HCT116 (cell line): Measurements from ENCODE around the gene GSTT2B. TPM values are rescaled to one million over a fixed set of nuclear protein-coding genes. Genes with fewer than 3 reads are reported as not detected.

Experiments used
- ATAC-seq: fragments of 200-7000 bp; cut with Tn5 transposase; 2 replicates; pipeline ENCODE4 v1.9.1; 2020; ENCODE audit warnings: mild to moderate bottlenecking, moderate library complexity
- BruUV-seq: library from RNA; stranded (reverse); fragments of 400-500 nt; replicated peaks from 2 replicates; lab custom pipeline; 2021; lab: Mats Ljungman, UMichigan
- CTCF ChIA-PET: fragments of 300-600 bp; sonication (Branson Sonifier 250); formaldehyde crosslinking; loops from one replicate; lab custom pipeline; 2021; ENCODE audit warnings: antibody characterized with exemption; lab: Charles Lee
- POLR2A ChIA-PET: fragments of 300-600, 350-600 bp; sonication (Branson Sonifier 250); formaldehyde crosslinking; loops from one replicate; lab custom pipeline; 2021; ENCODE audit warnings: antibody characterized with exemption; lab: Charles Lee
- RAD21 ChIA-PET, 2 experiments: fragments of 300-600 bp; sonication (Branson Sonifier 250); formaldehyde crosslinking; loops; one replicate each; lab custom pipeline; 2023; ENCODE audit warnings: low total read pairs in 2 of 2; ENCODE audit not compliant: uncharacterized antibody in 2 of 2, unreplicated experiment in 2 of 2, low non-redundant PET in 1 of 2; lab: Charles Lee
- DNase-seq: peaks from one replicate; pipeline ENCODE4 v3.0.0-alpha.2; 2010; ENCODE audit warnings: low read depth, low spot score
- H2AFZ ChIP-seq: fragments of 200-600 bp; shearing (Covaris generic), sonication (generic); 2 replicates; pipeline ENCODE4 v1.6.1; 2017; ENCODE audit warnings: low read depth, mixed run types, mixed read lengths, antibody characterized with exemption, low read length; ENCODE audit not compliant: poor library complexity, severe bottlenecking
- H3K27ac ChIP-seq: 2 replicates; pipeline ENCODE4 v1.5.1; 2012; ENCODE audit warnings: low read depth, low read length
- H3K27me3 ChIP-seq: fragments of 200-600 bp; sonication (generic); 2 replicates; pipeline ENCODE4 v1.6.1; 2016; ENCODE audit warnings: mixed run types, low read length, mixed read lengths; ENCODE audit not compliant: insufficient read depth
- H3K36me3 ChIP-seq, 2 experiments: fragments of 200-500 bp in 1 of 2; fragments of 200-600 bp in 1 of 2; sonication (Bioruptor generic) in 1 of 2; sonication (generic) in 1 of 2; 2 replicates each; pipeline versions ENCODE4 v1.5.1 to v1.6.1; 2014 to 2016; ENCODE audit warnings: low read length in 2 of 2, inconsistent platforms in 1 of 2, mixed read lengths in 1 of 2, mixed run types in 1 of 2; ENCODE audit not compliant: insufficient read depth in 2 of 2, control insufficient read depth in 1 of 2
- H3K4me1 ChIP-seq, 2 experiments: fragments of 200-600 bp in 1 of 2; sonication (generic) in 1 of 2; 2 replicates each; pipeline versions ENCODE4 v1.5.1 to v1.6.1; 2012 to 2017; ENCODE audit warnings: low read length in 2 of 2, inconsistent platforms in 1 of 2, mild to moderate bottlenecking in 1 of 2, mixed read lengths in 1 of 2, mixed run types in 1 of 2, moderate library complexity in 1 of 2; ENCODE audit not compliant: insufficient read depth in 2 of 2, control insufficient read depth in 1 of 2
- H3K4me2 ChIP-seq: fragments of 200-600 bp; sonication (generic); 2 replicates; pipeline ENCODE4 v1.6.1; 2017; ENCODE audit warnings: mixed run types, low read length, mixed read lengths
- H3K4me3 ChIP-seq, 2 experiments: fragments of 200-600 bp in 1 of 2; sonication (generic) in 1 of 2; replicated peaks in 1 of 2; 2 replicates each; pipeline ENCODE4 v1.5.1; 2011 to 2016; ENCODE audit warnings: low read length in 2 of 2, control low read depth in 1 of 2, low read depth in 1 of 2, mild to moderate bottlenecking in 1 of 2, mixed read lengths in 1 of 2, mixed run types in 1 of 2
- H3K79me2 ChIP-seq: fragments of 200-600 bp; sonication (generic); 2 replicates; pipeline ENCODE4 v1.6.1; 2017; ENCODE audit warnings: mild to moderate bottlenecking, mixed run types, low read length, moderate library complexity, mixed read lengths; ENCODE audit not compliant: insufficient read depth
- H3K9ac ChIP-seq: fragments of 200-600 bp; sonication (generic); 2 replicates; pipeline ENCODE4 v1.6.1; 2016; ENCODE audit warnings: low read length, mixed read lengths
- H3K9me2 ChIP-seq: fragments of 200-600 bp; sonication (generic), shearing (Covaris generic); 2 replicates; pipeline ENCODE4 v1.6.1; 2017; ENCODE audit warnings: mixed run types, mild to moderate bottlenecking, moderate library complexity; ENCODE audit not compliant: insufficient read depth
- H3K9me3 ChIP-seq, 2 experiments: fragments of 200-500 bp in 1 of 2; fragments of 200-600 bp in 1 of 2; sonication (Bioruptor generic) in 1 of 2; sonication (generic) in 1 of 2; 2 replicates each; pipeline ENCODE4 v1.6.1; 2014 to 2017; ENCODE audit warnings: low read length in 2 of 2, mixed read lengths in 2 of 2, inconsistent platforms in 1 of 2, low read depth in 1 of 2, mild to moderate bottlenecking in 1 of 2, mixed run types in 1 of 2, moderate library complexity in 1 of 2; ENCODE audit not compliant: control insufficient read depth in 1 of 2, insufficient read depth in 1 of 2
- H4K20me1 ChIP-seq: fragments of 200-600 bp; sonication (generic), shearing (Covaris generic); 2 replicates; pipeline ENCODE4 v1.6.1; 2017; ENCODE audit warnings: mixed run types, mild to moderate bottlenecking, moderate library complexity; ENCODE audit not compliant: insufficient read depth
- CBX3 ChIP-seq: IDR thresholded peaks from 2 replicates; pipeline ENCODE4 v1.6.1; 2012; ENCODE audit warnings: low read depth
- EGR1 ChIP-seq: IDR thresholded peaks from 2 replicates; pipeline ENCODE4 v1.6.1; 2012; ENCODE audit warnings: low read depth
- ELF1 ChIP-seq: IDR thresholded peaks from 2 replicates; pipeline ENCODE4 v1.6.1; 2012; ENCODE audit warnings: low read depth, borderline replicate concordance
- FOSL1 ChIP-seq: IDR thresholded peaks from 2 replicates; pipeline ENCODE4 v1.6.1; 2012; ENCODE audit warnings: low read depth
- POLR2AphosphoS5 ChIP-seq: IDR thresholded peaks from 2 replicates; pipeline ENCODE4 v1.6.1; 2011; ENCODE audit warnings: mild to moderate bottlenecking, low read depth, low read length, moderate library complexity
- SIN3A ChIP-seq: IDR thresholded peaks from 2 replicates; pipeline ENCODE4 v1.6.1; 2012; ENCODE audit warnings: low read depth
- SP1 ChIP-seq: IDR thresholded peaks from 2 replicates; pipeline ENCODE4 v1.6.1; 2012; ENCODE audit warnings: low read depth
- SRF ChIP-seq: IDR thresholded peaks from 2 replicates; pipeline ENCODE4 v1.6.1; 2012; ENCODE audit warnings: low read depth
- TCF7L2 ChIP-seq: IDR thresholded peaks from 2 replicates; pipeline ENCODE4 v1.7.0; 2011; ENCODE audit warnings: borderline replicate concordance, inconsistent platforms; ENCODE audit not compliant: insufficient read depth, insufficient read length; ENCODE audit errors: extremely low read depth
- YY1 ChIP-seq: IDR thresholded peaks from 2 replicates; pipeline ENCODE4 v1.6.1; 2011; ENCODE audit warnings: low read length, low read depth, moderate library complexity, mild to moderate bottlenecking; ENCODE audit not compliant: insufficient replicate concordance; ENCODE audit errors: extremely low read depth
- intact Hi-C: fragments of 100-400 bp; cut with micrococcal nuclease; formaldehyde crosslinking; loops from 2 replicates; pipeline ENCODE4 v1.10.0; 2022
- total RNA-seq: library from RNA; stranded (reverse); gene quantifications from one replicate; pipeline ENCODE4 v1.2.1, GENCODE V29; 2021; ENCODE audit not compliant: unreplicated experiment
- TF ChIP-seq, protein P1 (sequence below): IDR thresholded peaks from 2 replicates; pipeline ENCODE4 v1.6.1; 2012
- TF ChIP-seq, protein P2 (sequence below): IDR thresholded peaks from 2 replicates; pipeline ENCODE4 v1.6.1; 2011; ENCODE audit warnings: mild to moderate bottlenecking, low read length, moderate library complexity; ENCODE audit not compliant: insufficient replicate concordance; ENCODE audit errors: extremely low read depth

Gene GSTT2B
- total RNA-seq, 1 experiment from 2014 or later = 14.3 TPM

DNA sequence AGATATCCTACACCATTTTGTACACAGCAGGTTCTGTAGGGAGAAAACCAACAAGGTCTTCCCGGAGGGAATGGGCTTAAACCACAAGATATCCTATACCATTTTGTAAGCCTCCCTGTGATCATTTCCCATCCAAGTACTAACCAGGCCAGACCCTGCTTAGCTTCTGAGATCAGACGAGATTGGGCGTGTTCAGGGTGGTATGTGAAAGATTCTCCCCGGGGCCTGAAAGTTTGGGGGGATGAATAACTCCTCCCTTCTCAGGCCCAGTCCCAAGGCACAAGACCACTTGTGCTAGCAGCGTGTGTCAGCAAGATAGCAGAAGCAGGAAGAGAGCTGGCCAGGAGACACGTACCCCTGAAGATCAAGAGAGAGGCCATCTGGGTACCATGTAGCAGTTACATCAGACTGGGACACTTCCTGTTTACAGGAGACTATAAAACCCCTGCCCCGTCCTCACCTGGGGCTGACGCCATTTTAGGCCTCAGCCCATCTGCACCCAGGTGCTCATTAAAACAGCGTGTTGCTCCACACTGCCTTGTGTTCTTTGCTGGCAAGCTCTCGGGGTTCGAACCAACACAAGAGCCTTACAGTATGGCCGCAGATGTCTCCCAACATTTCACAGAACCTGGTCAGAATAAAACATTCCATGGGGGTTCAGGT is 49.5 kb downstream of the GSTT2B start:
- Histone ChIP-seq H3K9ac (no peak overlapping the region), H3K9me2 (no peaks in the 10 kb centered on the region), H3K36me3 (no peaks in the 10 kb centered on the region), H4K20me1 (no peaks in the 10 kb centered on the region), H3K27me3 (no peaks in the 10 kb centered on the region), H3K27ac (no peak overlapping the region), H2AFZ (no peak overlapping the region), H3K9me3 (no peaks in the 10 kb centered on the region), H3K4me1 (peaks cover 0 to 16% of the 10 kb centered on the region in 2 experiments; a peak in 3 of 4 replicates)
- BruUV-seq = no TSS peak
- intact Hi-C loops = no loop called here
- RAD21 ChIA-PET = no interaction called here
- DNase-seq = no peak
- TF ChIP-seq FOSL1 (no peak), EGR1 (no peak), SP1 (no peak), TCF7L2 (no peak), SIN3A (no peak), ELF1 (no peak)
- TF ChIP-seq, protein P1, sequence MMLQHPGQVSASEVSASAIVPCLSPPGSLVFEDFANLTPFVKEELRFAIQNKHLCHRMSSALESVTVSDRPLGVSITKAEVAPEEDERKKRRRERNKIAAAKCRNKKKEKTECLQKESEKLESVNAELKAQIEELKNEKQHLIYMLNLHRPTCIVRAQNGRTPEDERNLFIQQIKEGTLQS = no peak
- TF ChIP-seq, all 23 proteins: peak for 0
- H3K79me2 ChIP-seq = no peaks in the 10 kb centered on the region
- CTCF ChIA-PET = interaction anchor here (1.1 to 2.9 kb wide), 2 partner anchors 17 kb away, joined by 3 to 21 read pairs; partner anchors contain the start of gene MIF
- ATAC-seq = no peak
- no peak overlapping the region for H3K4me3 ChIP-seq
- no peak overlapping the region for H3K4me2 ChIP-seq
- POLR2A ChIA-PET = no interaction called here

DNA sequence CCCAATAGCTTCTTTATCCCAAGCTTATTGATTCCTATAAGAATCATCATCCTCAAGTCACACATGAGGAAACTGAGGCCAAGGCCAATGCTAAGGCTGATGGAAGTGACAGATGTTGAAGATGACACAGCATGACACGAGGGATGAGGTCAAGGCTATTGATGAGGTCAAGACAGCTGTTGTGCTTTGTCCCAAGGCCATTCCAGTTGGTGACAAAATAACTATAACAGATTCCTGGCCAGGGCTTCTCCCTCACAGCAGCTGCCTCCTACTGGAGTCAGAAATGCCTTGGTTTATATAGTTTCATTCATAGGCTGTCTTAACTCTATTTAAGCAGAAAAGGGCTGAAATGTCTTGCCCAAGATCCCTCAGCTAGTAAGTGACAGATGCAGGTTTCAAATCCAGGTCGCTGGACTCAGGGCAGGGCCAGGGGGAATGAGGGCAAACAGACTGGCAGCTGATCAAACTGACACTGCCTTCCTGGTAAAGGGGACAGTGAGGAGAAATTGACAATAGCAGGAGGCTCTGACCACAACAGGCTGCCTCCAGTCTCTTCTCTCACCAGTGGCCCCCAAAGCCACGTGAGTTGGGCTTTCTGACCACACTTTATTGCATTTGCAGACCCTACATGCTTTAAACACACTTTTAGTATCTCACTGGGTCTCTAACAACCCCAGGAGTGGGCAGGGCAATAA is 50.4 kb downstream of the GSTT2B start:
- ChIA-PET CTCF (interaction anchor here (1.1 to 1.2 kb wide), 2 partner anchors 16 to 17 kb away, joined by 3 read pairs; partner anchors contain the start of gene MIF), POLR2A (no interaction called here), RAD21 (no interaction called here)
- H3K27me3 ChIP-seq = no peaks in the 10 kb centered on the region
- H2AFZ ChIP-seq = no peak overlapping the region
- no peak overlapping the region for H3K4me2 ChIP-seq
- no peak overlapping the region for H3K4me3 ChIP-seq
- intact Hi-C loops = no loop called here
- no peak for ATAC-seq
- no peak for DNase-seq
- H3K4me1 ChIP-seq = peaks cover 0 to 16% of the 10 kb centered on the region in 2 experiments; a peak in 3 of 4 replicates
- no peaks in the 10 kb centered on the region for H3K36me3 ChIP-seq
- H3K27ac ChIP-seq = no peak overlapping the region
- BruUV-seq = no TSS peak
- no peaks in the 10 kb centered on the region for H3K9me2 ChIP-seq
- H3K79me2 ChIP-seq = no peaks in the 10 kb centered on the region
- no peaks in the 10 kb centered on the region for H3K9me3 ChIP-seq
- no peaks in the 10 kb centered on the region for H4K20me1 ChIP-seq
- H3K9ac ChIP-seq = no peak overlapping the region
- TF ChIP-seq TCF7L2 (no peak), SP1 (no peak), SRF (no peak), FOSL1 (no peak), CBX3 (no peak), YY1 (no peak), POLR2AphosphoS5 (no peak)
- TF ChIP-seq, protein P2, sequence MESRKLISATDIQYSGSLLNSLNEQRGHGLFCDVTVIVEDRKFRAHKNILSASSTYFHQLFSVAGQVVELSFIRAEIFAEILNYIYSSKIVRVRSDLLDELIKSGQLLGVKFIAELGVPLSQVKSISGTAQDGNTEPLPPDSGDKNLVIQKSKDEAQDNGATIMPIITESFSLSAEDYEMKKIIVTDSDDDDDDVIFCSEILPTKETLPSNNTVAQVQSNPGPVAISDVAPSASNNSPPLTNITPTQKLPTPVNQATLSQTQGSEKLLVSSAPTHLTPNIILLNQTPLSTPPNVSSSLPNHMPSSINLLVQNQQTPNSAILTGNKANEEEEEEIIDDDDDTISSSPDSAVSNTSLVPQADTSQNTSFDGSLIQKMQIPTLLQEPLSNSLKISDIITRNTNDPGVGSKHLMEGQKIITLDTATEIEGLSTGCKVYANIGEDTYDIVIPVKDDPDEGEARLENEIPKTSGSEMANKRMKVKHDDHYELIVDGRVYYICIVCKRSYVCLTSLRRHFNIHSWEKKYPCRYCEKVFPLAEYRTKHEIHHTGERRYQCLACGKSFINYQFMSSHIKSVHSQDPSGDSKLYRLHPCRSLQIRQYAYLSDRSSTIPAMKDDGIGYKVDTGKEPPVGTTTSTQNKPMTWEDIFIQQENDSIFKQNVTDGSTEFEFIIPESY = no peak
